MM.1S (cell line): Measurements from ENCODE around the gene CD300LF.

Experiments used
- DNase-seq: peaks from one replicate; pipeline ENCODE4 v3.0.0-alpha.2; 2015
- H2AFZ ChIP-seq: fragments of 300-600 bp; sonication (generic); 2 replicates; pipeline ENCODE4 v1.6.0; 2016; ENCODE audit warnings: antibody characterized with exemption, low read length
- H3F3A ChIP-seq: fragments of 300-600 bp; sonication (generic); 2 replicates; pipeline ENCODE4 v1.6.1; 2016; ENCODE audit warnings: mild to moderate bottlenecking, antibody characterized with exemption, low read length, moderate library complexity, mixed read lengths; ENCODE audit not compliant: insufficient read depth
- H3K27ac ChIP-seq: fragments of 300-600 bp; sonication (generic); 2 replicates; pipeline ENCODE4 v1.5.1; 2016; ENCODE audit warnings: mild to moderate bottlenecking, low read length
- H3K27me3 ChIP-seq: fragments of 300-600 bp; sonication (generic); replicated peaks from 2 replicates; pipeline ENCODE4 v1.6.0; 2016; ENCODE audit warnings: low read length; ENCODE audit not compliant: insufficient read depth
- H3K36me3 ChIP-seq: fragments of 300-600 bp; sonication (generic); replicated peaks from 2 replicates; pipeline ENCODE4 v1.6.1; 2016; ENCODE audit warnings: mild to moderate bottlenecking, low read length, mixed read lengths; ENCODE audit not compliant: insufficient read depth
- H3K4me1 ChIP-seq: fragments of 300-600 bp; sonication (generic); 2 replicates; pipeline ENCODE4 v1.6.1; 2016; ENCODE audit warnings: low read length, mixed read lengths
- H3K4me2 ChIP-seq: fragments of 300-600 bp; sonication (generic); 2 replicates; pipeline ENCODE4 v1.6.0; 2016; ENCODE audit warnings: low read depth, low read length
- H3K4me3 ChIP-seq: fragments of 300-600 bp; sonication (generic); 2 replicates; pipeline ENCODE4 v1.5.1; 2016; ENCODE audit warnings: low read length, mixed read lengths
- H3K79me2 ChIP-seq: fragments of 300-600 bp; sonication (generic); 2 replicates; pipeline ENCODE4 v1.6.1; 2016; ENCODE audit warnings: mixed run types, low read length, mixed read lengths
- H3K9ac ChIP-seq: fragments of 300-600 bp; sonication (generic); 2 replicates; pipeline ENCODE4 v1.6.1; 2016; ENCODE audit warnings: low read length, mixed read lengths
- H3K9me2 ChIP-seq: fragments of 300-600 bp; sonication (generic); replicated peaks from 2 replicates; pipeline ENCODE4 v1.6.1; 2016; ENCODE audit warnings: mild to moderate bottlenecking, low read length, mixed read lengths; ENCODE audit not compliant: insufficient read depth
- H3K9me3 ChIP-seq: fragments of 300-600 bp; sonication (generic); replicated peaks from 2 replicates; pipeline ENCODE4 v1.6.1; 2016; ENCODE audit warnings: mild to moderate bottlenecking, low read length, mixed read lengths; ENCODE audit not compliant: insufficient read depth
- H4K20me1 ChIP-seq: fragments of 300-600 bp; sonication (generic); 2 replicates; pipeline ENCODE4 v1.6.1; 2016; ENCODE audit warnings: mild to moderate bottlenecking, low read length, moderate library complexity, mixed read lengths; ENCODE audit not compliant: insufficient read depth
- EZH2 ChIP-seq: fragments of 300-600 bp; sonication (generic); optimal IDR thresholded peaks from 2 replicates; pipeline ENCODE3; 2017; ENCODE audit warnings: low read depth, mild to moderate bottlenecking, antibody characterized with exemption, low read length, mixed read lengths
- EZH2phosphoT487 ChIP-seq: fragments of 300-600 bp; sonication (generic); IDR thresholded peaks from 2 replicates; pipeline ENCODE4 v1.6.1; 2018; ENCODE audit warnings: antibody characterized with exemption, low read length
- TF ChIP-seq, protein P1 (sequence below): fragments of 300-600 bp; sonication (generic); IDR thresholded peaks from 2 replicates; pipeline ENCODE4 v1.5.1; 2016; ENCODE audit warnings: antibody characterized with exemption, low read length, mixed read lengths

Gene CD300LF

DNA sequence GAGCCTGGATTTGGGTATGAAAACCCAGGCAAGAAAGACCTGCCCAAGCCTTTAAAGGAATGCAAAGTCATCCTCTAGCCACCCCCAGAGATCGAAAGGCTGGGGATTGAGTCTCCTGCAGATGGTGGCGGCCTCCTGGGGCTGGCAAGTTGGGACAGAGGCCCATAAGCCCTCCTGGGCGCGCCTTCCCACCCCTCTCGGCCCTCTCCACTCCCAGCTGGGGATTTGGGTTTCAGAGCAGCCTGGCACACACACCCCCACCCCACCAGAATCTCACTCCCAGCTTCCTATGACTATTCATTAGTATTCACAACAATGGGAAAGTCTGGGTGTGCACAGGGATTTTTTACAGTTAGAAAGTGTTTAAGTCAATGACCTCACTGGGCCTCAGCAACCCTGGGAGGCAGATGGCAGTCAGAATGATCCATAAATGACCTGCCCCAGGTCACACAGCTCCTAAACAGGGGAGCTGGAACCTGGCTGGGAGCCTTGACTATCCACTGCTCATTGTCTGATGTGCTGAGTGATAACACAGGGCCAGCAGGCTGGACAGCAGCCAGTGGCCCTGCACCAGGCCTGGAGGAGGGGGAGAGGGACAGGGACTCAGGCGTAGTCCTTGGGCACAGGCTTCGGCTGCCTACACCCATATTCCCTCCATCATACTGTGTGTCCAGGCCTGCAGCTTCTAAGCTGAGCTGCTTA is 47.8 kb upstream of the CD300LF start:
- H3K4me3 ChIP-seq = 0 out of 2 replicates have a peak overlapping the region, but pooled peaks have one; percentile 37

DNA sequence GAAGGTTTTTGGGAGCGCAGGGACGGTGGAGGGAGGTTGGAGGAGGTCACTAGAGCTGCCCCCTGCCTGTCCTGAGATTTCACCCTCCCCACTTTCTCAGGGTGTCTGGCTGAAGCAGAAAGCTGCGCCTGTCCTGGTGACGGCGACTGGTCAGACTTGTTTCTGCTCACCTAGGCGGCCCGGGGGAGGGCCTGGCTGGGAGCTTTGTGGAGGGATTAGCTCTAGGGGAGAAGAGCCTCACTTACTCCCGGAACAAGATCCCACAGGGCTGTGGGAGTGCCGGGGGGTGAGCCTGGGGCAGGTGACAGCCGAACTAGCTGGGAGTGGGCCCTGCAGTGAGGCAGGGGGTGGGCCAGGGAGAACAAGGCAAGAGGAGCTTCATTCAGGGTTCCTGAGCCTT is 47.2 kb upstream of the CD300LF start:
- H3K9ac ChIP-seq = peak overlapping the region; percentile 16; the same call in 1 of the 2 replicates
- peaks cover 39% of the 10 kb centered on the region for H3F3A ChIP-seq
- peaks cover 47% of the 10 kb centered on the region for H4K20me1 ChIP-seq
- no peak overlapping the region for H2AFZ ChIP-seq
- peaks cover 58% of the 10 kb centered on the region for H3K4me1 ChIP-seq
- H3K27me3 ChIP-seq = no peaks in the 10 kb centered on the region
- no peaks in the 10 kb centered on the region for H3K36me3 ChIP-seq
- no peaks in the 10 kb centered on the region for H3K9me2 ChIP-seq
- H3K27ac ChIP-seq = peak overlapping the region; percentile 87; the same call in 1 of the 2 replicates
- peak overlapping the region; percentile 37 for H3K4me3 ChIP-seq
- no peaks in the 10 kb centered on the region for H3K9me3 ChIP-seq
- DNase-seq = no peak
- TF ChIP-seq, protein P1, sequence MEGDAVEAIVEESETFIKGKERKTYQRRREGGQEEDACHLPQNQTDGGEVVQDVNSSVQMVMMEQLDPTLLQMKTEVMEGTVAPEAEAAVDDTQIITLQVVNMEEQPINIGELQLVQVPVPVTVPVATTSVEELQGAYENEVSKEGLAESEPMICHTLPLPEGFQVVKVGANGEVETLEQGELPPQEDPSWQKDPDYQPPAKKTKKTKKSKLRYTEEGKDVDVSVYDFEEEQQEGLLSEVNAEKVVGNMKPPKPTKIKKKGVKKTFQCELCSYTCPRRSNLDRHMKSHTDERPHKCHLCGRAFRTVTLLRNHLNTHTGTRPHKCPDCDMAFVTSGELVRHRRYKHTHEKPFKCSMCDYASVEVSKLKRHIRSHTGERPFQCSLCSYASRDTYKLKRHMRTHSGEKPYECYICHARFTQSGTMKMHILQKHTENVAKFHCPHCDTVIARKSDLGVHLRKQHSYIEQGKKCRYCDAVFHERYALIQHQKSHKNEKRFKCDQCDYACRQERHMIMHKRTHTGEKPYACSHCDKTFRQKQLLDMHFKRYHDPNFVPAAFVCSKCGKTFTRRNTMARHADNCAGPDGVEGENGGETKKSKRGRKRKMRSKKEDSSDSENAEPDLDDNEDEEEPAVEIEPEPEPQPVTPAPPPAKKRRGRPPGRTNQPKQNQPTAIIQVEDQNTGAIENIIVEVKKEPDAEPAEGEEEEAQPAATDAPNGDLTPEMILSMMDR = no peak
- TF ChIP-seq EZH2phosphoT487 (no peak), EZH2 (no peak)
- peaks cover 100% of the 10 kb centered on the region for H3K79me2 ChIP-seq
- H3K4me2 ChIP-seq = peak overlapping the region; percentile 94

More for the DNA sequence above, 47.8 kb upstream of the CD300LF start:
- no peaks in the 10 kb centered on the region for H3K9me3 ChIP-seq
- peak overlapping the region; percentile 87; the same call in 1 of the 2 replicates for H3K27ac ChIP-seq
- H3K4me1 ChIP-seq = peaks cover 52% of the 10 kb centered on the region
- peak overlapping the region; percentile 16; the same call in 1 of the 2 replicates for H3K9ac ChIP-seq
- H3K9me2 ChIP-seq = no peaks in the 10 kb centered on the region
- peak overlapping the region; percentile 94; the same call in 1 of the 2 replicates for H3K4me2 ChIP-seq
- H3K27me3 ChIP-seq = no peaks in the 10 kb centered on the region
- TF ChIP-seq EZH2phosphoT487 (no peak), EZH2 (no peak)
- TF ChIP-seq, protein P1 = no peak
- H3K36me3 ChIP-seq = no peaks in the 10 kb centered on the region
- H4K20me1 ChIP-seq = peaks cover 42% of the 10 kb centered on the region
- no peak overlapping the region for H2AFZ ChIP-seq
- H3F3A ChIP-seq = peaks cover 33% of the 10 kb centered on the region
- H3K79me2 ChIP-seq = peaks cover 100% of the 10 kb centered on the region
- DNase-seq = no peak

DNA sequence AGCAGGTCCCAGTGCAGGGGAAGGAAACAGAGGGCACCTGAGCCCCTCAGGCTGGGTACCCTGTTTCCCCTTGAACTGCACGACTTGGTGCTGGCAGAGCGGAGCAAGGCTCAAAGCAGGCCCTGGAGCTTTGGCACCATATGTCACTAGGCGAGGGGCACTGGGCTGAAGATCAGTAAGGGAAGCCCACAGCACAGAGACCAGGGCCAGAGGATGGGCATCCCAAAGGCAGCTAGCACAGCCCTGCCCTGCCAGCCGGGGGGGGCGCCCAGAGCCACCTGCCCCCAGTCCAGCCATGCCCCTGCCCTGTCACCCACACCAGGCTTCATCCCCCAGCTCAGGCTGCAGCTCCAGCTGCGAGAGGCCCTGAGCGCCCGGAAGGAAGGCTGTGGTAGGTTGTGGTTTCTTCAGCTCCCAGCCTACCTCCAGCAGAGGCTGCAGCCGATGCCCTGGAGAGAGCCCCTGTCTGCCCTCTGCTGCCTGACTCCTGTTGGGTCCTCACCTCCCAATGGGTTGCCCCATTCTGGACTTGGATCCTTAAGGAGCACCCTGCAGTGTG is 46.6 kb upstream of the CD300LF start:
- H3F3A ChIP-seq = peaks cover 45% of the 10 kb centered on the region
- H3K36me3 ChIP-seq = no peaks in the 10 kb centered on the region
- peak overlapping the region; percentile 87 for H3K27ac ChIP-seq
- DNase-seq = peak; percentile 90
- no peak overlapping the region for H2AFZ ChIP-seq
- no peaks in the 10 kb centered on the region for H3K9me3 ChIP-seq
- peaks cover 62% of the 10 kb centered on the region for H3K4me1 ChIP-seq
- H3K4me2 ChIP-seq = peak overlapping the region; percentile 94
- TF ChIP-seq EZH2phosphoT487 (no peak), EZH2 (no peak)
- TF ChIP-seq, protein P1 = peak; percentile 74
- H3K4me3 ChIP-seq = peak overlapping the region; percentile 37
- peaks cover 43% of the 10 kb centered on the region for H4K20me1 ChIP-seq
- peaks cover 98% of the 10 kb centered on the region for H3K79me2 ChIP-seq
- no peaks in the 10 kb centered on the region for H3K27me3 ChIP-seq
- no peaks in the 10 kb centered on the region for H3K9me2 ChIP-seq
- peak overlapping the region; percentile 43 for H3K9ac ChIP-seq
